Adrenal gland (tissue), 5 donors: ENCODE data around the gene ACSM6.

ENCODE experiments used
- CTCF ChIP-seq, 6 experiments: fragments of 450-650 bp in 4 of 6; fragments of 200-600 bp in 2 of 6; sonication (generic) in 1 of 6; IDR thresholded peaks; 1 replicate in 5 of 6; 2 replicates in 1 of 6; pipeline versions ENCODE4 v1.5.1 to v1.8.0; 2016 to 2021; ENCODE audit warnings: antibody characterized with exemption in 6 of 6, mild to moderate bottlenecking in 2 of 6, moderate library complexity in 1 of 6
- POLR2A ChIP-seq, 2 donors: fragments of 450-650 bp; IDR thresholded peaks; one replicate each; pipeline ENCODE4 v1.6.1; 2017; ENCODE audit warnings: antibody characterized with exemption in 2 of 2, mild to moderate bottlenecking in 2 of 2, moderate library complexity in 1 of 2
- donor health status: DM: no; HTN: no; CAD: no.

GRCh38 chr10:95234951-95235350 is 40.9 kb downstream of the ACSM6 start:
- TF ChIP-seq CTCF (IDR thresholded peaks at IDR 0.05) (no peak), POLR2A (IDR thresholded peaks at IDR 0.05) (no peak)
